ENCODE data around the gene ZXDC.

Gene ZXDC

GRCh38 chr3:126394977-126395321, 80.7 kb downstream of the ZXDC start:
- Mint-ChIP-seq H3K27me3 (ENCODE audit: low read depth) (peaks cover 62% of the 10 kb centered on the region), H3K36me3 (ENCODE audit: low read depth) (no peaks in the 10 kb centered on the region), H3K9me3 (no peaks in the 10 kb centered on the region), H3K27ac (no peak overlapping the region), H3K4me3 (peak overlapping the region in 2 of 3 experiments; percentile 45 to 58), H3K4me1 (no peaks in the 10 kb centered on the region)
- TF ChIP-seq, protein P1, sequence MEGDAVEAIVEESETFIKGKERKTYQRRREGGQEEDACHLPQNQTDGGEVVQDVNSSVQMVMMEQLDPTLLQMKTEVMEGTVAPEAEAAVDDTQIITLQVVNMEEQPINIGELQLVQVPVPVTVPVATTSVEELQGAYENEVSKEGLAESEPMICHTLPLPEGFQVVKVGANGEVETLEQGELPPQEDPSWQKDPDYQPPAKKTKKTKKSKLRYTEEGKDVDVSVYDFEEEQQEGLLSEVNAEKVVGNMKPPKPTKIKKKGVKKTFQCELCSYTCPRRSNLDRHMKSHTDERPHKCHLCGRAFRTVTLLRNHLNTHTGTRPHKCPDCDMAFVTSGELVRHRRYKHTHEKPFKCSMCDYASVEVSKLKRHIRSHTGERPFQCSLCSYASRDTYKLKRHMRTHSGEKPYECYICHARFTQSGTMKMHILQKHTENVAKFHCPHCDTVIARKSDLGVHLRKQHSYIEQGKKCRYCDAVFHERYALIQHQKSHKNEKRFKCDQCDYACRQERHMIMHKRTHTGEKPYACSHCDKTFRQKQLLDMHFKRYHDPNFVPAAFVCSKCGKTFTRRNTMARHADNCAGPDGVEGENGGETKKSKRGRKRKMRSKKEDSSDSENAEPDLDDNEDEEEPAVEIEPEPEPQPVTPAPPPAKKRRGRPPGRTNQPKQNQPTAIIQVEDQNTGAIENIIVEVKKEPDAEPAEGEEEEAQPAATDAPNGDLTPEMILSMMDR (IDR thresholded peaks at IDR 0.05; ENCODE audit: unreplicated experiment in 3 of 3) = peak in 1 of 3 experiments; percentile 13

GRCh38 chr3:126394179-126394976, 81.3 kb downstream of the ZXDC start, which contains the start of gene CFAP100:
Gene CFAP100, plus strand, starts transcription at chr3:126394909. Its CDS starts 1,092 bp downstream, at chr3:126396001.
- Mint-ChIP-seq H3K9me3 (no peaks in the 10 kb centered on the region), H3K36me3 (ENCODE audit: low read depth) (no peaks in the 10 kb centered on the region), H3K4me3 (peak within 1 kb of the TSS in 2 of 3 experiments; percentile 45 to 58), H3K27me3 (ENCODE audit: low read depth) (peaks cover 67% of the 10 kb centered on the region), H3K27ac (no peak within 1 kb of the TSS), H3K4me1 (no peaks in the 10 kb centered on the region)
- TF ChIP-seq, protein P1 (IDR thresholded peaks at IDR 0.05; ENCODE audit: unreplicated experiment in 3 of 3) = no peak

- Mint-ChIP-seq H3K27ac (no peak overlapping the region), H3K27me3 (ENCODE audit: low read depth) (peaks cover 68% of the 10 kb centered on the region), H3K9me3 (no peaks in the 10 kb centered on the region), H3K4me1 (no peaks in the 10 kb centered on the region), H3K4me3 (no peak overlapping the region), H3K36me3 (ENCODE audit: low read depth) (no peaks in the 10 kb centered on the region)
- TF ChIP-seq, protein P1 (IDR thresholded peaks at IDR 0.05; ENCODE audit: unreplicated experiment in 3 of 3) = no peak
Measured at GRCh38 chr3:126393563-126393962, 82.1 kb downstream of the ZXDC start.

GRCh38 chr3:126392246-126392645, 83.4 kb downstream of the ZXDC start:
- H3K4me1 Mint-ChIP-seq = no peaks in the 10 kb centered on the region
- no peaks in the 10 kb centered on the region for H3K9me3 Mint-ChIP-seq
- no peaks in the 10 kb centered on the region for H3K36me3 Mint-ChIP-seq (ENCODE audit: low read depth)
- H3K27ac Mint-ChIP-seq = no peak overlapping the region
- peaks cover 68% of the 10 kb centered on the region for H3K27me3 Mint-ChIP-seq (ENCODE audit: low read depth)
- H3K4me3 Mint-ChIP-seq = no peak overlapping the region
- TF ChIP-seq, protein P1 (IDR thresholded peaks at IDR 0.05; ENCODE audit: unreplicated experiment in 3 of 3) = no peak

- peaks cover 66% of the 10 kb centered on the region for H3K27me3 Mint-ChIP-seq (ENCODE audit: low read depth)
- TF ChIP-seq, protein P1 (IDR thresholded peaks at IDR 0.05; ENCODE audit: unreplicated experiment in 3 of 3) = no peak
- no peaks in the 10 kb centered on the region for H3K9me3 Mint-ChIP-seq
- no peak overlapping the region for H3K4me3 Mint-ChIP-seq
- no peaks in the 10 kb centered on the region for H3K36me3 Mint-ChIP-seq (ENCODE audit: low read depth)
- no peaks in the 10 kb centered on the region for H3K4me1 Mint-ChIP-seq
- no peak overlapping the region for H3K27ac Mint-ChIP-seq
Measured at GRCh38 chr3:126391631-126392030, 84.1 kb downstream of the ZXDC start.

GRCh38 chr3:126390751-126391150, 84.9 kb downstream of the ZXDC start:
- Mint-ChIP-seq H3K27me3 (ENCODE audit: low read depth) (peaks cover 58% of the 10 kb centered on the region), H3K36me3 (ENCODE audit: low read depth) (no peaks in the 10 kb centered on the region), H3K4me1 (no peaks in the 10 kb centered on the region), H3K4me3 (no peak overlapping the region), H3K9me3 (no peaks in the 10 kb centered on the region), H3K27ac (no peak overlapping the region)
- TF ChIP-seq, protein P1 (IDR thresholded peaks at IDR 0.05; ENCODE audit: unreplicated experiment in 3 of 3) = no peak

Data from nephron (organoid).